NT2/D1 (cell line): ENCODE results near the gene LPIN1.
"Not testable (repeated sequence)": the region's sequence is repeated elsewhere in the genome, so short reads cannot be mapped to it uniquely, and the experiment has no call there.

Experiments used
- DNase-seq: peaks from one replicate; pipeline ENCODE4 v3.0.0-alpha.2; 2011; ENCODE audit warnings: low read depth, low spot score
- H3K27me3 ChIP-seq: 2 replicates; pipeline ENCODE4 v1.6.0; 2011; ENCODE audit warnings: mild to moderate bottlenecking; ENCODE audit not compliant: insufficient read length, insufficient read depth
- H3K36me3 ChIP-seq: 2 replicates; pipeline ENCODE4 v1.6.1; 2011; ENCODE audit warnings: mild to moderate bottlenecking, low read length, mixed read lengths; ENCODE audit not compliant: insufficient read depth, insufficient read length
- H3K4me1 ChIP-seq: 2 replicates; pipeline ENCODE4 v1.5.1; 2011; ENCODE audit not compliant: insufficient read depth, insufficient read length
- H3K4me3 ChIP-seq: 2 replicates; pipeline ENCODE4 v1.5.1; 2011; ENCODE audit warnings: low read depth; ENCODE audit not compliant: insufficient read length
- H3K9ac ChIP-seq: 2 replicates; pipeline ENCODE4 v1.6.0; 2011; ENCODE audit warnings: low read depth; ENCODE audit not compliant: insufficient read length
- H3K9me3 ChIP-seq: 2 replicates; pipeline ENCODE4 v1.5.1; 2011; ENCODE audit warnings: mild to moderate bottlenecking, low read length; ENCODE audit not compliant: insufficient read depth
- SUZ12 ChIP-seq: IDR thresholded peaks from 2 replicates; pipeline ENCODE4 v1.6.1; 2011; ENCODE audit not compliant: insufficient read length, insufficient read depth; ENCODE audit errors: extremely low read depth
- YY1 ChIP-seq: IDR thresholded peaks from 2 replicates; pipeline ENCODE4 v1.6.1; 2011; ENCODE audit not compliant: insufficient read length, insufficient read depth
- ZNF274 ChIP-seq: IDR thresholded peaks from 2 replicates; pipeline ENCODE4 v1.6.1; 2011; ENCODE audit warnings: mild to moderate bottlenecking, low read depth, low read length

The LPIN1 gene

DNA sequence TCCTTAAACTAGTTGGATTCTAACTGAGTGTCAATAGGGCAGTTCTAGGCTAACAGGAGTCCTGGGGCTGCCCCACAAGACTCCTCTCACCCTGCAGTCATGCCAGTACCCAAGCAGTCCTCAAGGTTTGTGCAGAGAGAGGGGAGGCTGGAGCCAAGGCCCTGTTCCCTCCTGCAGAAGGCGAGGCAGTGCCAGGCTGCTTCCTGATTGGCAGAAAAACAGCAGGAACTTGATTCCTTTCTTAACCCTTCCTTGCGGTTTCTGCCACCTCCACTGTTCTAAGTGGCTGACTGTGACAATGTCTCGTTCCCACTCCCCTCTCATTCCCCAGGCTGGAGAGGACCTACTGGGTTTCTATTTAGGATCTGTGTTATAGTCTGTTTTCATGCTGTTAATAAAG, 75.3 kb downstream of the LPIN1 start:
- Histone ChIP-seq H3K36me3 (peaks cover 12% of the 10 kb centered on the region), H3K4me3 (no peak overlapping the region), H3K27me3 (no peaks in the 10 kb centered on the region), H3K9ac (no peak overlapping the region), H3K9me3 (no peaks in the 10 kb centered on the region), H3K4me1 (peaks cover 2% of the 10 kb centered on the region)
- DNase-seq: no peak
- TF ChIP-seq SUZ12 (no peak), YY1 (no peak)

DNA sequence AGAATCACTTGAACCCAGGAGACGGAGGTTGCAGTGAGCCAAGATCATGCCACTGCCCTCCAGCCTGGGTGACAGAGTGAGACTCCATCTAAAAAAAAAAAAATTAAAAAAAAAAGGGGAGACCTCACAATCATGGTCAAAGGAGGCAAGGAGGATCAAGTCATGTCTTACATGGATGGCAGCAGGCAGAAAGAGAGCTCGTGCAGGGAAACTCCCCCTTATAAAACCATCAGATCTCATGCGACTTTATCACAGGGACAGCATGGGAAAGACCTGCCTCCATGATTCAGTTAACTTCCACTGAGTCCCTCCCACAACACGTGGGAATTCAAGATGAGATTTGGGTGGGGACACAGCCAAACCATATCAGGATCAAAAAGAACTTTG, 75.9 kb downstream of the LPIN1 start:
- H3K4me1 ChIP-seq, H3K9me3 ChIP-seq, H3K4me3 ChIP-seq, DNase-seq, H3K27me3 ChIP-seq, H3K9ac ChIP-seq: not testable (repeated sequence)
- H3K36me3 ChIP-seq: peaks cover 15% of the 10 kb centered on the region

DNA sequence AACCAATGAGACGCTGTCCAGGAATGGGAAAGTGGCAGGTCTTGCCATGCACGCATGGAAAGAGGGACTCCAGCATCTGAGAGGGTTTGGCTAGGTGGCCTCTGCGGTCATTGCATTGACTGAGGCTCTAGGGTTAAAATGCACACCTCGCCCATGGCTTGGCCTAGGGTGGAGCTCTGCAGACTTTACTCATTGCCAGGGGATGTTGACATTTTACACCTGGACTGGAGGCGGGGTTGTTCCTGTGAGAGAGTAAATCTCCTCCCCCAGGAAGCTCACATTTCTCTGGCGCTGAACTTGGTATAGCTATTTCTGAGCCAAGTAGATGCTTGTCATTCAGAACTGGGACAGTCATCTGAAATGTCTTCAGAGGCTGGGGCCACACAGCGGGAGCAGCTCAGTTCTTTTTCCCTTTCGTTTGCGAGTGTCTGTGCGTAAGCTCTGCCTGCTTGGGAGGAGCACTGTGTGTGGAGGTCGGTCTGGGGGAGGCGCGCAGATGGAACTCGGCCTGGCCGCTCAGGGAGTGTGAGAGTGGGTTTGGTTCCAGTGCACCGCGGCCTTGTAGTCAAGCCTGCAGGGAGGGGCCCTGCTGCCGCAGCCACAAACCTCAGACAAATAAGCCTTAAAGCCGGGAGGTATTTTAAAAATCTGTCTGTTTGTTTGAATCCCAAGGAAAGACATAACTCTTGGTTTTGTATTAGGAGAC, 76.5 kb downstream of the LPIN1 start:
- peaks cover 15% of the 10 kb centered on the region for H3K36me3 ChIP-seq
- H3K4me3 ChIP-seq: no peak overlapping the region
- H3K9ac ChIP-seq: no peak overlapping the region
- H3K27me3 ChIP-seq: no peaks in the 10 kb centered on the region
- DNase-seq: no peak
- peaks cover 2% of the 10 kb centered on the region for H3K4me1 ChIP-seq
- TF ChIP-seq SUZ12: no peak
- TF ChIP-seq YY1: no peak
- TF ChIP-seq ZNF274: no peak
- no peaks in the 10 kb centered on the region for H3K9me3 ChIP-seq

DNA sequence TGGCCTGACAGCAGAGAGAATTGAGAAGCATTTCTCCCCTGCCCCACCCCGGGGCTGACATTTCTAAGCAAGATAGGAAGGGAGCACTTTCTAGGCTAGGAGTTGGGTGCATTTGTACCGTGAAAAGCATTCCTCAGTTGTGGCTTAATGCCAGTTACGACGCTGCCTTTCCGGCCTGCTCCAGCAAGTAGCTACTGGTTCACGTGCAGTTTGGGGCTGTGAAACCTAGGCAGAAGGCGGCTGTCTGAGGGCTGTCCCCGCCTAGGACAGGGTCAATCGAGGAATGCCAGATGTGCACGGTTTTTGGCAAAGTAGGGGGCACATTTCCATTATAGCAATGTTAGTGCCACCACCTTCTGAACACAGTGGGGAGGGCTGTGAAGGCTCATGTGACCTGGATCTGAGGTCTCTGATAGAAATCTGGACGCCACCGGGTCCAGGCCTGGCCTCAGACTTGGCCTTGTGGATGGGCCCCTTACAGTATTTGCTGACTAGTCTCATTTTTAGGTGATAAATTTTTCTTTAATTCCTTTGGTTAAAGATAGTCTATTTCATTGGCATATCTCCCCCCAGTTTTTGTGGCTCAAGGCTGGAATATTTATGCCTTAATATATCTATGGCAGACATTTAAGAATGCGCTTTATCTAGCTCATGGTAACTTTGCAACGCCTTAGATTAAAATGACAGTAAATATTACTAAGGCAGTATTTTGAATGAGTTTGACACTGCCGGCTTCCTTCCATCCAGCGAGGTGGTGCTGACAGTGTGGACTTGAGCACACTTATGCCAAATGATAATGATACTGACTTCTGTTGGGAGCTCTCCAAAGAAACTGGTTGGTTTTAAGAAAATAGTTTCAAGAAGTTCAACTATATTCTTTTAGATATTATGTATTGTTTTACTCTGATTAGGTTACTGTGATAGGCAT, 78.7 kb downstream of the LPIN1 start:
- Histone ChIP-seq H3K4me1 (peaks cover 2% of the 10 kb centered on the region), H3K9ac (no peak overlapping the region), H3K4me3 (no peak overlapping the region), H3K9me3 (no peaks in the 10 kb centered on the region), H3K27me3 (no peaks in the 10 kb centered on the region), H3K36me3 (peaks cover 10% of the 10 kb centered on the region)
- DNase-seq: no peak
- TF ChIP-seq ZNF274 (no peak), SUZ12 (no peak), YY1 (no peak)

DNA sequence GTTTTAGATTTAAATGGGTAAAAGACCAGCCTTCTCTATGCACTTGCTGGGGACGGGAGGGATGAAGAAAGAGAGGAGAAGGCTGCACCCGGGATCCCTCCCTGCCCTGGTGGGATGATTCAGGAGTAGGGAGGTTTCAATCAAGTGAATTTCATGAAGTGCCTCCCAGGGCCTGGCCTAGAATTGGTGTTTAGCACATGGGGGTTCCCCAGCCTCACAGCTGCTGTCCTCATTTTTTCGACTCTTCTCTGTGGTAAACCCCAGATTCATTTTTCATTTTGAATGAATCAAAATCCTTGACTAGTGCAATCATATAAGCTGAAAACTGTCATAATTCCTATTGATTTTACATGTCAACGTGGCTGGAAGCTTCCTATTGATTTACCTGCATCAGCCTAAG, 81.1 kb downstream of the LPIN1 start:
- Histone ChIP-seq H3K27me3 (no peaks in the 10 kb centered on the region), H3K36me3 (peaks cover 10% of the 10 kb centered on the region), H3K9me3 (no peaks in the 10 kb centered on the region), H3K9ac (no peak overlapping the region), H3K4me3 (no peak overlapping the region), H3K4me1 (peaks cover 2% of the 10 kb centered on the region)
- no peak for TF ChIP-seq ZNF274
- TF ChIP-seq SUZ12: no peak
- no peak for TF ChIP-seq YY1
- DNase-seq: no peak

DNA sequence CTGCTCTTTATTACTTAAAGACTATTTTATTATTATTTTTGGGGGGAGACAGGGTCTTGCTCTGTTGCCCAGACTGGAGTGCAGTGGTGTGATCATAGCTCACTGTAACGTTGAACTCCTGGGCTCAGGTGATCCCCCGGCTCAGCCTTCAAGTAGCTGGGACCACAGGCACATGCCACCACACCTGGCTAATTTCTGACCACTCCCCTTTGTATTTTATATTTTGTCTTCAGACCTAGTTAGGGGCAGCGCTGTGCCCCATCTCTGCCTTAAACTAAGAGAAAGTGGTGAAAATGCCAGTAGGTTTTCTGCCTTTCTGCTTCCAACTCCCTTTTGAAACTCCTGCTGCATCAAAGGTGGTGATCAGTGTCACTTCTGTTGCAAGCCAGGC, 82.5 kb downstream of the LPIN1 start:
- TF ChIP-seq SUZ12 (no peak), ZNF274 (no peak), YY1 (no peak)
- H3K9ac ChIP-seq: peak overlapping the region; percentile 42
- H3K4me1 ChIP-seq: peaks cover 2% of the 10 kb centered on the region
- peaks cover 10% of the 10 kb centered on the region for H3K36me3 ChIP-seq
- DNase-seq: no peak
- no peaks in the 10 kb centered on the region for H3K9me3 ChIP-seq
- no peak overlapping the region for H3K4me3 ChIP-seq
- H3K27me3 ChIP-seq: no peaks in the 10 kb centered on the region

DNA sequence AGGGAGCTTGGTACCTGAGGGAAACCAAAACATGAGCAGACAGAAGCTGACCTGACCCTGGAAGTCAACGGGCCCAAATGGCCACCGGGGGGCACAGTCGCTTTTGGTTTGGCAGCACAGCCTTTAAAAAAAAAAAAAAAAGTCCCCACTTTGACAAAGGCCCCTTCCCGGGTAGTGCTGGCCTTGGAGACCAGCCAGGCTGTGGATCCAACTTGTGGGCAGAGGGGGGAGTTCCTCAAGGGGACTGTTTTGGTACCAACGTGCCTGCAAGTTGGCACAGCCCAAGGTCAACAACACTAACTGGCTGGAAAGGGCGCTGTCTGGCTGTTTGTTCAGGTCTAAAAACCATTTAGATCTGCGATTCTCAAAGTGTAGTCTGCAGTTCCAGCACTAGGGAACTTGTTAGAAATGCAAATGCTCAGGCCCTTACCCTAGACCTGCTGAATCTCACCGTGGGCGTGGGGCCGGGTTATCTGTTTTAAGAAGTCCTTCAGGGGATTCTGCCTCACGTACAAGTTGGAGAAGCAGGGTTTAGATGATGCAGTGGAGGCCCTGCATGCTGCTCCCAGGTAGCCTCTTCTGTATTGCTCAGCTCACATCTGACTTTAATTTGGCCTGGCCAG, 83.0 kb downstream of the LPIN1 start:
- peaks cover 2% of the 10 kb centered on the region for H3K4me1 ChIP-seq
- H3K36me3 ChIP-seq: peaks cover 10% of the 10 kb centered on the region
- no peaks in the 10 kb centered on the region for H3K27me3 ChIP-seq
- peak overlapping the region; percentile 82 for H3K9ac ChIP-seq
- no peak for TF ChIP-seq YY1
- TF ChIP-seq ZNF274: no peak
- TF ChIP-seq SUZ12: no peak
- H3K4me3 ChIP-seq: peak overlapping the region; percentile 27
- DNase-seq: peak; percentile 87
- no peaks in the 10 kb centered on the region for H3K9me3 ChIP-seq
